GM21737 (cell line): ENCODE data around the gene CD300A.

Source experiments
- ATAC-seq: cut with Tn5 transposase; IDR thresholded peaks from one replicate; pipeline ENCODE4 v1.9.1; 2021; ENCODE audit warnings: mild to moderate bottlenecking, moderate library complexity; ENCODE audit not compliant: unreplicated experiment

CD300A gene

GRCh38 chr17:74454197-74455024 lies 12.0 kb upstream of the CD300A start:
- ATAC-seq: peak; percentile 23

- no peak for ATAC-seq
Measured at GRCh38 chr17:74455025-74455545, 11.3 kb upstream of the CD300A start.

- no peak for ATAC-seq
Measured at GRCh38 chr17:74455821-74456220, 10.6 kb upstream of the CD300A start.

GRCh38 chr17:74457146-74457819 lies 9.2 kb upstream of the CD300A start:
- no peak for ATAC-seq

- no peak for ATAC-seq
Measured at GRCh38 chr17:74457820-74458166, 8.6 kb upstream of the CD300A start.

- ATAC-seq: no peak
Measured at GRCh38 chr17:74458835-74459234, 7.6 kb upstream of the CD300A start.

GRCh38 chr17:74459622-74460021 lies 6.8 kb upstream of the CD300A start:
- ATAC-seq: no peak

GRCh38 chr17:74460241-74460640 lies 6.2 kb upstream of the CD300A start:
- ATAC-seq: no peak

GRCh38 chr17:74460996-74461395 lies 5.4 kb upstream of the CD300A start:
- ATAC-seq: no peak

- no peak for ATAC-seq
Measured at GRCh38 chr17:74461611-74462010, 4.8 kb upstream of the CD300A start.

GRCh38 chr17:74464730-74465377 lies 1.6 kb upstream of the CD300A start:
- no peak for ATAC-seq

GRCh38 chr17:74465378-74466110 lies 890 bp upstream of the CD300A start:
- ATAC-seq: no peak

GRCh38 chr17:74466828-74467184 lies 372 bp downstream of the CD300A start:
- ATAC-seq: no peak

- peak; percentile 49 for ATAC-seq
Measured at GRCh38 chr17:74467221-74467951, 952 bp downstream of the CD300A start.

GRCh38 chr17:74471341-74471740 lies 4.9 kb downstream of the CD300A start:
- no peak for ATAC-seq

- no peak for ATAC-seq
Measured at GRCh38 chr17:74472890-74473289, 6.5 kb downstream of the CD300A start.

GRCh38 chr17:74473294-74473693 lies 6.9 kb downstream of the CD300A start:
- no peak for ATAC-seq

GRCh38 chr17:74474043-74474792 lies 7.8 kb downstream of the CD300A start:
- no peak for ATAC-seq

- no peak for ATAC-seq
Measured at GRCh38 chr17:74475189-74475588, 8.8 kb downstream of the CD300A start.

- no peak for ATAC-seq
Measured at GRCh38 chr17:74477411-74477810, 11.0 kb downstream of the CD300A start.
